Activated CD8-positive, alpha-beta T cell treated with anti-CD3 and anti-CD28 coated beads for 36 hours (primary cell): ENCODE data around the gene PCBD1. TPM values are rescaled to one million over a fixed set of nuclear protein-coding genes. Genes with fewer than 3 reads are reported as not detected.

Source experiments
- ATAC-seq: fragments of 200-7000 bp; cut with Tn5 transposase; one replicate; pipeline ENCODE4 v1.10.0; 2021; ENCODE audit warnings: mild to moderate bottlenecking, moderate library complexity
- CTCF ChIA-PET: fragments of 350-600 bp; sonication (Branson Sonifier 250); formaldehyde crosslinking; loops from one replicate; lab custom pipeline; 2021; ENCODE audit warnings: antibody characterized with exemption; lab: Charles Lee
- POLR2A ChIA-PET: fragments of 350-600 bp; sonication (Branson Sonifier 250); formaldehyde crosslinking; loops from one replicate; lab custom pipeline; 2021; ENCODE audit warnings: antibody characterized with exemption; lab: Charles Lee
- DNase-seq: peaks from one replicate; pipeline ENCODE4 v3.0.0-alpha.2; 2020
- H3K27ac Mint-ChIP-seq: one replicate; pipeline ENCODE4 v1.8.0; 2021; ENCODE audit warnings: mild to moderate bottlenecking, mixed read lengths
- H3K27me3 Mint-ChIP-seq: one replicate; pipeline ENCODE4 v1.8.0; 2021; ENCODE audit warnings: mixed read lengths
- H3K36me3 Mint-ChIP-seq: one replicate; pipeline ENCODE4 v1.8.0; 2021; ENCODE audit warnings: low read depth, mixed read lengths
- H3K4me1 Mint-ChIP-seq: one replicate; pipeline ENCODE4 v1.8.0; 2021; ENCODE audit warnings: low read depth, mixed read lengths
- H3K4me3 Mint-ChIP-seq: one replicate; pipeline ENCODE4 v1.8.0; 2021; ENCODE audit warnings: mild to moderate bottlenecking, moderate library complexity, mixed read lengths
- H3K9me3 Mint-ChIP-seq: one replicate; pipeline ENCODE4 v1.8.0; 2021; ENCODE audit warnings: mixed read lengths
- intact Hi-C: fragments of 100-400 bp; cut with micrococcal nuclease; formaldehyde crosslinking; loops from one replicate; pipeline ENCODE4 v1.10.0; 2022
- total RNA-seq, 2 experiments: library from RNA; stranded (reverse); gene quantifications; one replicate each; pipeline ENCODE4 v1.2.3, GENCODE V29; 2021
- TF ChIP-seq, protein P1 (sequence below): fragments of 200-600 bp; IDR thresholded peaks from one replicate; pipeline ENCODE4 v1.8.0; 2022; ENCODE audit warnings: antibody characterized with exemption, mild to moderate bottlenecking

The PCBD1 gene
- total RNA-seq, 2 experiments from 2014 or later: 40.0 to 41.5 TPM

DNA sequence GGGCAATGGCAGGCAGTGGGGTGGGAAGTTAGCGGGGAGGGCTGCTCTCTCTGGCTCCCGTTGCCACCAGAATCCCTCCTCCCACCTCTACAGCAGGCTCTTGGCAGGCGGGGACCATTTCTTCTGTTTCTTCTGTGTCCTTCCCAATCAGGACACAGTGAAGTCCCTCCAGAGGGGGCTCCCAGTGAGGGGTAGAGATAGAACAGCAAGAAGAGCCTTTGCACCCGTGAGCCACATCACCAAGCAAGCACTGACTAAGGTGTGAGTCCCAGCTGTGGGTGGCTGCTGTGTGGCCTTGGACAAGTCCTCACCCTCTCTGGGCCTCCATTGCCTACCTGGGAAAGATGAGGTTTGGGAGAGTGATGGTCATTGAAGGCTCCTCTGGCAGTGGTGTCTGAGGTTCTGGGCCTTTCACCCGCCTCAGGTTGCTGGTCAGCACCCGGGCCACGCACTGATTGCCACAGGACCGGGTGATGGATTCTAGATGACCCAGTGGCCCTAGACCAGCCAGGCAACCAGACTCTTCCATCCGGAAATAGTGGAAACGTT lies 26.0 kb upstream of the PCBD1 start:
- CTCF ChIA-PET: no interaction called here
- H3K27me3 Mint-ChIP-seq: peaks cover 6% of the 10 kb centered on the region
- H3K36me3 Mint-ChIP-seq: no peaks in the 10 kb centered on the region
- intact Hi-C loops: no loop called here
- no peaks in the 10 kb centered on the region for H3K4me1 Mint-ChIP-seq
- no peak overlapping the region for H3K4me3 Mint-ChIP-seq
- ATAC-seq: no peak
- no peak overlapping the region for H3K27ac Mint-ChIP-seq
- no peak for DNase-seq
- TF ChIP-seq, protein P1, sequence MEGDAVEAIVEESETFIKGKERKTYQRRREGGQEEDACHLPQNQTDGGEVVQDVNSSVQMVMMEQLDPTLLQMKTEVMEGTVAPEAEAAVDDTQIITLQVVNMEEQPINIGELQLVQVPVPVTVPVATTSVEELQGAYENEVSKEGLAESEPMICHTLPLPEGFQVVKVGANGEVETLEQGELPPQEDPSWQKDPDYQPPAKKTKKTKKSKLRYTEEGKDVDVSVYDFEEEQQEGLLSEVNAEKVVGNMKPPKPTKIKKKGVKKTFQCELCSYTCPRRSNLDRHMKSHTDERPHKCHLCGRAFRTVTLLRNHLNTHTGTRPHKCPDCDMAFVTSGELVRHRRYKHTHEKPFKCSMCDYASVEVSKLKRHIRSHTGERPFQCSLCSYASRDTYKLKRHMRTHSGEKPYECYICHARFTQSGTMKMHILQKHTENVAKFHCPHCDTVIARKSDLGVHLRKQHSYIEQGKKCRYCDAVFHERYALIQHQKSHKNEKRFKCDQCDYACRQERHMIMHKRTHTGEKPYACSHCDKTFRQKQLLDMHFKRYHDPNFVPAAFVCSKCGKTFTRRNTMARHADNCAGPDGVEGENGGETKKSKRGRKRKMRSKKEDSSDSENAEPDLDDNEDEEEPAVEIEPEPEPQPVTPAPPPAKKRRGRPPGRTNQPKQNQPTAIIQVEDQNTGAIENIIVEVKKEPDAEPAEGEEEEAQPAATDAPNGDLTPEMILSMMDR: no peak
- POLR2A ChIA-PET: no interaction called here
- H3K9me3 Mint-ChIP-seq: peaks cover 2% of the 10 kb centered on the region

- ChIA-PET CTCF (no interaction called here), POLR2A (no interaction called here)
- H3K27me3 Mint-ChIP-seq: peaks cover 6% of the 10 kb centered on the region
- H3K4me1 Mint-ChIP-seq: no peaks in the 10 kb centered on the region
- DNase-seq (no peak), ATAC-seq (no peak)
- no peak overlapping the region for H3K4me3 Mint-ChIP-seq
- no peak overlapping the region for H3K27ac Mint-ChIP-seq
- H3K9me3 Mint-ChIP-seq: peaks cover 2% of the 10 kb centered on the region
- intact Hi-C loops: no loop called here
- no peaks in the 10 kb centered on the region for H3K36me3 Mint-ChIP-seq
- TF ChIP-seq, protein P1: no peak
Measured at GRCh38 chr10:70913893-70914240, 25.5 kb upstream of the PCBD1 start.

DNA sequence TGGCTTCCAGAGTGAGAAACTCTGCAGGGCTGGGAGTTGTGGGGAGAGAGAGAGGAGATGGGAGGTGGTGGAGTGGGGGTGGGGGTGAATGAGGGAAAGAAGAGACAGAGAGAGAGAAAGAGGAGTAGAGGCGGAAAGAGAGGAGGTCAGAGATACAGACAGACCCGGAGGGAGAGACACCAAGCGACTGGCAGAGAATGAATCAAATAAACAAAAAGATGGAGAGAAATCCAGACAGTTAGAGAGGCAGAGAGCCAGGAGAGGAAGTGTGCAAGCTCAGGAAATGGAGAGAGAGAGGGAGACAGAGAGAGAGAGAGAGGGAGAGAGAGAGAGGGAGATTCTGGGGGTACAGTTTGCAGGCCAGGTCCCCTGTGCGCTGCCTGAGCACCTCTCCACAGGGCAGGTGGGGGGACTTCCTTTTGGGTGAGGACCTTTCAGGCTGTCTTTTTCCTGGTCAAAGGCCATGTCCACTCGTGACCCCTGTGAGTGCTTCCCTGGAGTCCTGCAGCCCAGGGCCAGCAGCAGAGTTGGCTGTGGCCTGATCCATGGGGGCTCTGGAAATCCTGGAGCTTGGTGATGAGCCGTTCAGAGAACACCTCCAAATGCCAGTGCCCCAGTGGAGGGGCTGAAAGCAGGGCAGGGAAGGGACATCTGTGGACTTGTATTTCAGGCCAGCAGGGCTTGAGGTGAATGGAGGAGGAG lies 25.0 kb upstream of the PCBD1 start:
- H3K36me3 Mint-ChIP-seq: no peaks in the 10 kb centered on the region
- peaks cover 2% of the 10 kb centered on the region for H3K9me3 Mint-ChIP-seq
- intact Hi-C loops: no loop called here
- TF ChIP-seq, protein P1: no peak
- H3K27ac Mint-ChIP-seq: no peak overlapping the region
- no peaks in the 10 kb centered on the region for H3K4me1 Mint-ChIP-seq
- ATAC-seq (no peak), DNase-seq (no peak)
- peaks cover 6% of the 10 kb centered on the region for H3K27me3 Mint-ChIP-seq
- POLR2A ChIA-PET: no interaction called here
- CTCF ChIA-PET: no interaction called here
- H3K4me3 Mint-ChIP-seq: no peak overlapping the region

DNA sequence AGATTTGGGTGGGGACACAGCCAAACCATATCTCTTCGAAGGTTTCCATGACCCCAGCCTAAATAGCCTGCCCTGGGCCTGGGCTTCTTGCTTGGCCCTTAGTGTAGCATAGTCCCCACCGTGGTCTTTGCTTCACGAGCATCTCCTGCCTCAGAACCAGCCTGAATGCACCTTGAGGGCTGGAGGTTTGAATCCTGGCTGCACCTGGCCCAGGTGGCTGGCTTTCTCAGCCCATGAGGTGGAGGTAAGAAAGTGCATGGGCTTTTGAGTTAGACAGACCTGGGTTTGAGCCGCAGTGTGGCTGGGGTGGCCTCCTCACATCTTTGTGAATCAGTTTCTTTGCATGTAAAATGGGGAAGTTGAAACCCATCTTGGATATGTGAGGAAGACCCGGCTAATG lies 24.2 kb upstream of the PCBD1 start:
- H3K9me3 Mint-ChIP-seq: peaks cover 2% of the 10 kb centered on the region
- no peak overlapping the region for H3K27ac Mint-ChIP-seq
- POLR2A ChIA-PET: no interaction called here
- H3K36me3 Mint-ChIP-seq: no peaks in the 10 kb centered on the region
- TF ChIP-seq, protein P1: no peak
- ATAC-seq (no peak), DNase-seq (no peak)
- peaks cover 5% of the 10 kb centered on the region for H3K27me3 Mint-ChIP-seq
- CTCF ChIA-PET: no interaction called here
- no peak overlapping the region for H3K4me3 Mint-ChIP-seq
- intact Hi-C loops: no loop called here
- H3K4me1 Mint-ChIP-seq: no peaks in the 10 kb centered on the region

DNA sequence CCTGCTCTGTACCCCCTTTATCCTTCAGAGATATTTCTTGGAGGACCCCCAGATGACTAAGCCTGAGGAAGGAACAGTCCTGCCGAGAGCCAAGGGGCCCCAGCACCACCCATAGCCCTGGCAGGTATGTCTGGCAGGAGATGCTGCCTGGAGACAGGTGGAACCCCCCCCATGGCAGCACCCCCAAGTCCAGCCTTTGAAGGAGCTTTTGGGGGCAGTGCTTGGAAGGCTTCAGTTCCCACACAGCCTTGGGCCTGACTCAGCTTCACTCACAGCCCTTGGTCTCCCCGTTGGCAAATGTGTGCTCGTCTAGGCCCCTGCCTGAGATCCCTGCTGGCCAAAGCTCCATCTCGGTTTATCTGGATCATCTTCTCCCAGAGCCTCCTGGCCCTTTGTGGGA lies 23.0 kb upstream of the PCBD1 start:
- H3K36me3 Mint-ChIP-seq: no peaks in the 10 kb centered on the region
- H3K4me1 Mint-ChIP-seq: no peaks in the 10 kb centered on the region
- H3K9me3 Mint-ChIP-seq: peaks cover 2% of the 10 kb centered on the region
- intact Hi-C loops: no loop called here
- POLR2A ChIA-PET: no interaction called here
- TF ChIP-seq, protein P1: no peak
- H3K4me3 Mint-ChIP-seq: no peak overlapping the region
- peaks cover 5% of the 10 kb centered on the region for H3K27me3 Mint-ChIP-seq
- CTCF ChIA-PET: interaction anchor here (1.1 kb wide), 1 partner anchor 14 kb away, joined by 3 read pairs; no protein-coding TSS in a partner anchor
- ATAC-seq: no peak
- no peak overlapping the region for H3K27ac Mint-ChIP-seq
- DNase-seq: no peak
